Hepatocyte (in vitro differentiated cells): ENCODE results near the gene CBS. TPM values are rescaled to one million over a fixed set of nuclear protein-coding genes. Genes with fewer than 3 reads are reported as not detected.
"Not testable (repeated sequence)": the region's sequence is repeated elsewhere in the genome, so short reads cannot be mapped to it uniquely, and the experiment has no call there.

Experiments used
- DNase-seq: peaks from one replicate; pipeline ENCODE4 v3.0.0-alpha.2; 2016; ENCODE audit warnings: low spot score
- H2AFZ ChIP-seq: fragments of 200-600 bp; sonication (generic); 2 replicates; pipeline ENCODE4 v1.6.0; 2016; ENCODE audit warnings: antibody characterized with exemption, mild to moderate bottlenecking
- H3K27ac ChIP-seq: fragments of 200-600 bp; sonication (generic); 2 replicates; pipeline ENCODE4 v1.5.1; 2016; ENCODE audit warnings: mild to moderate bottlenecking
- H3K27me3 ChIP-seq: fragments of 200-600 bp; sonication (generic); 2 replicates; pipeline ENCODE4 v1.6.1; 2016
- H3K36me3 ChIP-seq: fragments of 200-600 bp; sonication (generic); replicated peaks from 2 replicates; pipeline ENCODE4 v1.5.1; 2016; ENCODE audit warnings: low read depth; ENCODE audit not compliant: insufficient read depth
- H3K4me1 ChIP-seq: fragments of 200-600 bp; sonication (generic); 2 replicates; pipeline ENCODE4 v1.5.1; 2016; ENCODE audit warnings: mild to moderate bottlenecking, moderate library complexity; ENCODE audit not compliant: insufficient read depth
- H3K4me2 ChIP-seq: fragments of 200-600 bp; sonication (generic); 2 replicates; pipeline ENCODE4 v1.6.0; 2016
- H3K4me3 ChIP-seq: fragments of 200-600 bp; sonication (generic); 2 replicates; pipeline ENCODE4 v1.5.1; 2016; ENCODE audit warnings: mild to moderate bottlenecking
- H3K79me2 ChIP-seq: fragments of 200-600 bp; sonication (generic); 2 replicates; pipeline ENCODE4 v1.6.0; 2017; ENCODE audit warnings: mild to moderate bottlenecking
- H3K9me2 ChIP-seq: fragments of 200-600 bp; sonication (generic); replicated peaks from 2 replicates; pipeline ENCODE4 v1.6.0; 2017; ENCODE audit warnings: mild to moderate bottlenecking; ENCODE audit not compliant: insufficient read depth
- H3K9me3 ChIP-seq: fragments of 200-600 bp; sonication (generic); 2 replicates; pipeline ENCODE4 v1.5.1; 2016; ENCODE audit warnings: low read depth, mild to moderate bottlenecking
- H4K20me1 ChIP-seq: fragments of 200-600 bp; sonication (generic); 2 replicates; pipeline ENCODE4 v1.6.0; 2016; ENCODE audit warnings: mild to moderate bottlenecking; ENCODE audit not compliant: insufficient read depth, poor library complexity, severe bottlenecking
- WGBS: methylation state at CpG from one replicate; pipeline ENCODE4 v1.1.6; 2016; ENCODE audit warnings: low lambda C conversion rate; ENCODE audit errors: missing lambda C conversion rate; 5-methylcytosine and 5-hydroxymethylcytosine counted together
- polyA plus RNA-seq: library from polyadenylated mRNA; unstranded; fragments of >200 nt; fragmentation: Nextera tagmentation; extraction: Ambion mirVana; gene quantifications from 2 replicates; pipeline ENCODE4 v1.2.1, GENCODE V29; 2016
- total RNA-seq: library from RNA; depleted of rRNA; stranded (reverse); fragments of >200 nt; gene quantifications from 2 replicates; pipeline ENCODE4 v1.2.3, GENCODE V29; 2014

The CBS gene
- total and polyA plus RNA-seq, 2 experiments from 2014 or later, result 23.7 to 35.8 TPM

DNA sequence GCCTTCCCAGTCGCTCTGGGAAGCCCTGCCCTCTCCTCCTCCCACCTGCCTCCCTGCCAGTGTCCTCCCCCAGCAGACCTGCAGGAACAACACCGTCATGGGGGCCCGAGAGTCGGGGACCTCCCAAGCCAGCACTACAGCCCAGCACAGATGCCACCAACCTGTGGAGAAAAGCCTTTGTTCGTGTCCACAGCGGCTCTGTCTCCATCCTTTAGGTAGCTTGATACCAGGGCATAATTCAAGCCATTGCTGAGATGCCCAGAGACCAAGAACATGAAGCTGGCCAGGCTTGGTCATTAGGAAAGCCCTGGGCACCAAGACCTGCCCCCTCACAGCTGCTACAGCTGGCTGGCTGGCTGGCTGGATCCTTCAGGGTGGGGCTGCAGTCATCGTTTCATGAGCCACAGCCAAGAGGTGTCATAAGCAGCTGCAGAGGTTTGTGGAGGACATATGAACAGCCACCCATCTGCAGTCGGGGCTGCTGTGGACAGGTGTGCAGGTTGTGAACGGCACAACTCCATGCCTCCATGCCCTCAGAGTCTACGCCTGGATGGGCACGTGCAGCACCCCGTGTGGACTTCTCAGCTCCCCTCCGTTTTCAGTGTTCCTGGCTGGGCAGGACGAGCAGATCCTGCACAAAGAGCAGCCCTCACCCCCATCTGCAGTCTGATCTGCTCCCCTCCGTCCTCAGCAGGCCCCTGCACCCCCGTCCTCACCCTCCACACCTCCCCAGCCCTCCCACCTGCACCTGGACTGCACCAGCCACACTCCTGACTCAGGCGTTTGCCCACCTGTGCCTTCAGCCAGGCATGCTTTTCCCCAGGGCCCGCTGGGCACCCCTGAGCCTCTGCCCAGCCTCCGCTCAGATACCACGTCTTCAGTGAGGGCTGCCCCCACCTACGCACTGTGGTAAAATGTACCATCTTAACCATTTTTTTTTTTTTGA is 29.5 kb downstream of the CBS start:
- not testable (repeated sequence) for H2AFZ ChIP-seq, H4K20me1 ChIP-seq, H3K79me2 ChIP-seq, H3K9me3 ChIP-seq, H3K27ac ChIP-seq, H3K4me2 ChIP-seq, H3K36me3 ChIP-seq, H3K4me3 ChIP-seq, H3K27me3 ChIP-seq, H3K4me1 ChIP-seq, DNase-seq, H3K9me2 ChIP-seq
- 66% methylated on average over 10 of the region's 21 CpGs for WGBS

DNA sequence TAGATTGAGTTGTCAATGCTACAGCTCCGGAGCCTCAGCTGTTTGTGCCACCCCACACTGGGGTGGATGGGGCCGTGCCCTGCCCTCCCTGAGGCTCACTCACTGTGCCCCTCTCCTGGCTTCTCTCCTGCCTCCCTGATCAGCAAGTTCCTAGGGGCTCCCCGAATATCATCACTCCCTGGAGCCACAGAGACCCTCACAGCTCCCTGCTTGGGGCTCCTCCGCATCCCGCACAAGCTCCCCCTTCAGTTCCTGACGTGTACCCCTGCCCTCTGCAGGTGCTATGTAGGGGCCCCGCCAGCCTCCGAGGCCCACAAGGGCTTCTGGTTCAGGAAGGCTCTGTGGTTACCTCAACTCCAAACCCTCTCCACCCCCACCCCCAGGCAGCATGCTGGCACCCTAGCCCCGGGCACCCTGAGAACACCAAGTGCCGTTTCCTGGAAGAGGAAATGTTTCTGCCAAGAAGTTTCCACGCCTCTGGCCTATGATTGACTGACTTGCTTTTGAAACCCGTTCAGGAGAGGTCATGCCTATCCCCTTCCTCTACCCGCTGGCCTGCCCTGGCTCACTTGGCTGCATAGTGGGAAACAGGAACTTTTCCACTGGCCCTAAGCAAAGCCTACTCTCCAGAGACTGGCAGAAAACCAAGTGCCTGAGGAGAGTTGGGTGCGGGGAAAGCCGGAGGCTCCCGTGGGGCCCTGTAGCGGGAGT is 30.3 kb downstream of the CBS start:
- not testable (repeated sequence) for H3K27me3 ChIP-seq, H3K79me2 ChIP-seq, H4K20me1 ChIP-seq, DNase-seq, H3K4me2 ChIP-seq, H3K4me1 ChIP-seq, H3K4me3 ChIP-seq, H3K9me3 ChIP-seq, H3K36me3 ChIP-seq, H3K27ac ChIP-seq, H3K9me2 ChIP-seq, H2AFZ ChIP-seq
- 100% methylated on average over 1 of the region's 17 CpGs for WGBS

DNA sequence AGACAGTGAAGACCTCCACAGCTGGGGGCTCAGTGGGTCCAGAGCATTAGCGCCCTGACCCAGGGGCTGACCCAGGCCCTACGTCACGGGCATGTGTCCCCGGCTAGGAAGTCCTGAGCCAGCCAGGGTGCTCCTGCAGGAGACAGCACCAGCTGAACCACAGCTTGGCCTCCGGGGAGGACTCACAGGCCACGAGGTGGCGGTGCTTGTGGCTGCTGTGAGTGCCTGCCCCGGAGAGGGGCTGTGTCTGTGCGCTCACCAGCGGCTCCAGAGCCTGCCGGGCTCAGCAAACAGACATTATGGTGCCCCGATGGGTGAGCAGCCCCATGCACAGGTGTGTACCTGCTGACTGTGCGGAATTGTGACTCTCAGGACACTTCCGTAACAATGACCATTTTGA is 31.1 kb downstream of the CBS start:
- not testable (repeated sequence) for H3K9me3 ChIP-seq, H3K36me3 ChIP-seq, H4K20me1 ChIP-seq, H3K27ac ChIP-seq, H3K4me1 ChIP-seq, H3K9me2 ChIP-seq, H3K4me3 ChIP-seq, H3K4me2 ChIP-seq, H3K79me2 ChIP-seq, DNase-seq, H3K27me3 ChIP-seq, H2AFZ ChIP-seq
- 90% methylated on average over 6 of the region's 14 CpGs for WGBS

DNA sequence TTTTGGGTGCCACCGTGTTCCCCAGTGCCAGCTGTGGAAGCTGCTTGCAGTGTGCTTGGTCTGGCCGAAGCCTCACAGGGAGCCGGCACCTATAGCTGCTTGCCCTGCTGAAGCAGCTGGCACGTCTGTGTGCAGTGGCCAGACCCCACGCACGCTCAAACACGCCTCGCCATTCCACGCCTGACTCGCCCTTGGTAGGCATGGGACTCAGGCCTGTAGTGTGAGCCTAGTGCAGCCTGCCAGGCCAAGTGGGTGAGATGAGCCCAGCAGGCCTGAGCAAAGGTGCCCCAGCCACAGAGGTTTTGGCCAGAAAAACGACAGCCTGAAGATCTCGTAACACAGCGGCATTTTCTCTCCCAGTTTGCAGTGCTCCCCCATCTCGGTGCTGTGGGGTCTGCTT is 32.3 kb downstream of the CBS start:
- H3K27me3 ChIP-seq, H3K27ac ChIP-seq, H3K9me3 ChIP-seq, H3K79me2 ChIP-seq, H3K36me3 ChIP-seq, DNase-seq, H2AFZ ChIP-seq, H3K4me3 ChIP-seq, H3K4me2 ChIP-seq, H3K9me2 ChIP-seq, H3K4me1 ChIP-seq, H4K20me1 ChIP-seq: not testable (repeated sequence)
- 99% methylated on average over 7 of the region's 14 CpGs for WGBS

DNA sequence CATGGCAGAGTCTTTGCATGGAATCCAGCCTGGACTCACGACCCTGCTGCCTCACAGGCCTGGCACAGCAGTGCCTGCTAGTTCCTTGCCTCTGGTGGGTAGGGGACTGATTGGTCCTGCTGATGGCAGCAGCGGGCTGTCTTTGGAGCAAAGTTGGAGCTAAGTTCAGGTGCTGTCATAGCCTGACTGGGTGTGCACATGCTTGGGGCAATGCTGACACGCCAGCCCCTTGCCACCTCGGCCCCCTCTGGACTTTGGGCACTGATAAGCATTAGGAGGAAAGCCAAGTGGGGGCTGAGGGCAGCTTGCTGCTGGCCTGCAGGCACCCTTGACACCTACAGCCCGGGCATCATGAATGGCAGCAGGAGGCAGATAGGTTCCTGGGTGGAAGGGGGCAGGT is 33.5 kb downstream of the CBS start:
- H2AFZ ChIP-seq, H3K9me2 ChIP-seq, H3K4me1 ChIP-seq, H3K4me3 ChIP-seq, H3K27ac ChIP-seq, H3K27me3 ChIP-seq, H3K9me3 ChIP-seq, DNase-seq, H3K79me2 ChIP-seq, H3K4me2 ChIP-seq, H4K20me1 ChIP-seq, H3K36me3 ChIP-seq: not testable (repeated sequence)
- WGBS, result 95% methylated on average over 3 of the region's 5 CpGs

DNA sequence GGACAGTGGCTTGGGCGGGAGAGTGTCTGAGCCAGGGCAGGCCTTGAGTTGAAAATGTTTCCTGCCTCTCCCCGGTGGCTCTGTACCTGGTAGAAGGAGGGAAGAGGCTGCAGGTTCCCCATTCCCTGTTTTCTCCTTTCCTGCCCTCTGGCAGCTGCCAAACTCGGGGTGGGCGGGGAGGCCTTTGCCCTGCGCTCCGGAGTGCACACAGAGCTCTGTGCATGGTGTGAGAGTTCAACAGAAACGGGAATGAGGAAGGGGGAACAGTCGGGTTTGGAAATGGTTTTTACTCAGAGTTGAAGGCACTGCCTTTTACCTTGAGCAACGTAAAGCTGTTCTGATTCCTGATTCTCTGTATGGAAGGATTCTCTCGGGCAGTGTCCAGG is 37.0 kb downstream of the CBS start:
- WGBS, result 68% methylated on average over 5 of the region's 10 CpGs
- not testable (repeated sequence) for H3K9me2 ChIP-seq

DNA sequence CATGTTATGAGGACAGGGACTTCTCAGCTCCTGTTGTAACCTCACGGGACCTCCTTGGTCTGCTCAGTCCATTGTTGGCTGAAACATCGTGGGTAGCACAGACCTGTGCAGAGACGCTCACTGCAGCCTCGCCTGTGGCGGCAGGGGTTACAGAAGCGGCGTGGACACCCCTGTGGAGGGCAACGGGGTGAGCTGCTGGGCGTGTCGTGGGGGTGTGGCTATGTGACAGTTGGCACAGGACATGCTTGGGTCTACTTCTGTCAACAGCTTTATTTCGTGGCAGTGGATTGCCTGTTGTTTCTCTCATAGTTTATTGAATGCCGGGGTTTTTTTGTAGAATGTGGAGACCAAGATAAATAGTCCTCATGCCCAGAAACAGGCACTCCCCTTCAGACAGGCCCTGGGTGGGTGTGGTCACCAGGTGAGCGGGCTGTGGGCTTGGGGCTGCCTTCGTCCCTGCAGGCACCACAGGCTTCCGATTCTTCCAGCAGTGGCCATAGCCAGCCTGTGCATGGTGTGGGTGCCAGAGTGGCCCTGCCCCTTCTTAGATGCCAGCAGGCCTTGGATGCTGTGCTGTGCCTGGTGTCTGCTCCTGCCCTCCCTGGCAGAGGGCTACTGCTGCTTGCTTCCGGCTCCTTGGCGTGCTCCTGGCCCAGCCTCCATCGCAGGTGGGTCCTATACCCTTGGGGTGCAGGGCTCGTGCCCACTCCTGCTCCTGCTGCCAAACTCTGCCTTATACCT is 37.5 kb downstream of the CBS start:
- H3K27ac ChIP-seq, H3K4me1 ChIP-seq, H3K36me3 ChIP-seq, H3K27me3 ChIP-seq, H3K9me3 ChIP-seq, H3K79me2 ChIP-seq, H3K9me2 ChIP-seq, H2AFZ ChIP-seq, DNase-seq, H3K4me2 ChIP-seq, H4K20me1 ChIP-seq, H3K4me3 ChIP-seq: not testable (repeated sequence)
- 90% methylated on average over 14 of the region's 19 CpGs for WGBS

More for the DNA sequence above, 37.0 kb downstream of the CBS start:
- not testable (repeated sequence) for H3K4me1 ChIP-seq, H3K9me3 ChIP-seq, H3K79me2 ChIP-seq, H3K4me2 ChIP-seq, H2AFZ ChIP-seq, H3K27ac ChIP-seq, H4K20me1 ChIP-seq, H3K4me3 ChIP-seq, DNase-seq, H3K36me3 ChIP-seq, H3K27me3 ChIP-seq

DNA sequence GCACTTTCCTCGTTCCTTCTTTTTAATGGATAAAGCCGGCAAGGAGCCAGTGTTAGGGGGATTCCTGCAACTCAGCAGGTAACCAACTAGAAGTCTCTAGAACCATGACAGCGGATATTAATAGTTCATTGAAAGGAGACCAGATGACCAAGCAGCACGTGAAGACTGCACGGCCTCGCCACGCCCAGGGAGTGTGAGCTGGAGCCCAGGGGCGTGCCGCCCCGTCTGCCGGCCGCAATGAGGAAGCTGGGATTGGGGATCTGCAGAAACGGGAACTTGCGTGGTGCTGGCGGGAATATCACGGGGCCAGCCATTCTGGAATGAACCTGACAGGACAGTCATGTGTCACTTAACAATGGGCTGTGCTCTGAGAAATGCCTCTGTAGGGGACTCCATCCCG is 38.7 kb downstream of the CBS start:
- H3K9me2 ChIP-seq, H2AFZ ChIP-seq, H3K4me2 ChIP-seq, H3K27ac ChIP-seq, DNase-seq, H4K20me1 ChIP-seq, H3K27me3 ChIP-seq, H3K79me2 ChIP-seq, H3K9me3 ChIP-seq, H3K36me3 ChIP-seq, H3K4me1 ChIP-seq, H3K4me3 ChIP-seq: not testable (repeated sequence)
- no CpG with 5 or more reads among the region's 17 CpGs for WGBS
